Measurements from ENCODE around the gene SP140L.

SP140L gene

DNA sequence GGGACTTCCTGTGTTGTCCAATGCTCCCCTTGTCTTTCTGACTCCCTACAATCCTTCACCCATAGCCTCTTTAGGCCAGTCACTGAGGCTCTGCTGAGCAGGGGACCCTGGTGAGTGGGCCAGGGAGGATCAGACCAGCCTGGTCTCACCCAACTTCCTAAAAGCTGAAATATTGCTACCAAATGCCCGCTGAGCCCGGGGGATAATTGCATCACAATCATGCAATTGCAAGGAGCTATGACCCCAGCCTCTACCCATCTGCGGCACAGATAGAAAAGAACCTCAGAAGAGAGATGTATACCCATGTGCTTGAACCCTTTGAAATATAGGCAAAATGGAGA is 85.3 kb downstream of the SP140L start:
- DNase-seq (ENCODE audit: low read depth) = no peak
- H3K4me3 ChIP-seq (ENCODE audit: control insufficient read depth, low read depth, low read length) = peak overlapping the region; percentile 55
- TF ChIP-seq, protein P1, sequence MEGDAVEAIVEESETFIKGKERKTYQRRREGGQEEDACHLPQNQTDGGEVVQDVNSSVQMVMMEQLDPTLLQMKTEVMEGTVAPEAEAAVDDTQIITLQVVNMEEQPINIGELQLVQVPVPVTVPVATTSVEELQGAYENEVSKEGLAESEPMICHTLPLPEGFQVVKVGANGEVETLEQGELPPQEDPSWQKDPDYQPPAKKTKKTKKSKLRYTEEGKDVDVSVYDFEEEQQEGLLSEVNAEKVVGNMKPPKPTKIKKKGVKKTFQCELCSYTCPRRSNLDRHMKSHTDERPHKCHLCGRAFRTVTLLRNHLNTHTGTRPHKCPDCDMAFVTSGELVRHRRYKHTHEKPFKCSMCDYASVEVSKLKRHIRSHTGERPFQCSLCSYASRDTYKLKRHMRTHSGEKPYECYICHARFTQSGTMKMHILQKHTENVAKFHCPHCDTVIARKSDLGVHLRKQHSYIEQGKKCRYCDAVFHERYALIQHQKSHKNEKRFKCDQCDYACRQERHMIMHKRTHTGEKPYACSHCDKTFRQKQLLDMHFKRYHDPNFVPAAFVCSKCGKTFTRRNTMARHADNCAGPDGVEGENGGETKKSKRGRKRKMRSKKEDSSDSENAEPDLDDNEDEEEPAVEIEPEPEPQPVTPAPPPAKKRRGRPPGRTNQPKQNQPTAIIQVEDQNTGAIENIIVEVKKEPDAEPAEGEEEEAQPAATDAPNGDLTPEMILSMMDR (IDR thresholded peaks at IDR 0.05; ENCODE audit: control insufficient read depth, insufficient read depth, low read depth, low read length, missing control alignments) = no peak

DNA sequence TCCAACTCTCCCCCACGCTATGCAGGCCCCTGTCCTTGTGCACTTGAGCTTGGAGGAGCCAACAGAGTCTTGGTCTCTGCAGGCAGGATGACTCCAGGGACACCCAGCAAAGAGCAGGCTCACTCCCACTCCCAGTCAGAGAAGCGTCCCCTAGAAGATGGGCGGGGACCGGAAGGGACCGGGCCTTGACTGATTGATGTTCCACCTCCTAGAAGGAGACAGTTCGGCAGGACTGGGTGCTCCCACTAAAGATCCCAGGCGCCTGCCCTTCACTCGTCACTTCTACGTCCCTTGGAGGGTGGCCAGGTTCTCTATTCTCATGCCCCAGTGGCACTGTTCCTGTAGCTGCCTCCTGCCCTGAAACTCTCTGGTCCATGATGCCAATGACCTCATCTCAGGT is 85.9 kb downstream of the SP140L start:
- no peak overlapping the region for H3K4me3 ChIP-seq (ENCODE audit: control insufficient read depth, low read depth, low read length)
- TF ChIP-seq, protein P1 (IDR thresholded peaks at IDR 0.05; ENCODE audit: control insufficient read depth, insufficient read depth, low read depth, low read length, missing control alignments) = no peak
- no peak for DNase-seq (ENCODE audit: low read depth)

GRCh38 chr2:230413479-230413878 is 86.5 kb downstream of the SP140L start:
- TF ChIP-seq, protein P1 (IDR thresholded peaks at IDR 0.05; ENCODE audit: control insufficient read depth, insufficient read depth, low read depth, low read length, missing control alignments) = no peak
- H3K4me3 ChIP-seq (ENCODE audit: control insufficient read depth, low read depth, low read length) = no peak overlapping the region
- DNase-seq (ENCODE audit: low read depth) = no peak

DNA sequence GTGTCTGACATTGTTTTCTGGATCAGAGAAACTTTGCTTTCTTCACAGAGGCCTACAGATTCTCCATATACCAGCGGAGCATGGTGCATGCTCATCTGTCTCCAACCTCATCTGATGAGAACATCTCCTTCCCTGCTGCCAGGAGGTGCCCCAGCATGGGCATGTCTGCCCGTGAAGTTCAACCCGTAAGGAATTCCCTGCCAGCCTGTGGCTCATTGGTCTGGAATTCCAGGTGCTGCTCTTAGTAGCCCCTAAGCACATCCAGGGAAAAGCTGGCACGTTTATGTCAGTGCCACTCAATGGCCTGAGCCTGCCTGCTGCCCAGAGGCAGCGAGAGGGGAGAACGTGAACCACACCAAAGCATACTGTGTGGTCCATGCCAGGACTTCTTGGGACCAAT is 87.3 kb downstream of the SP140L start:
- TF ChIP-seq, protein P1 (IDR thresholded peaks at IDR 0.05; ENCODE audit: control insufficient read depth, insufficient read depth, low read depth, low read length, missing control alignments) = no peak
- no peak overlapping the region for H3K4me3 ChIP-seq (ENCODE audit: control insufficient read depth, low read depth, low read length)
- DNase-seq (ENCODE audit: low read depth) = no peak

- DNase-seq (ENCODE audit: low read depth) = peak; percentile 52
- peak within 1 kb of the TSS; percentile 58 for H3K4me3 ChIP-seq (ENCODE audit: control insufficient read depth, low read depth, low read length)
- TF ChIP-seq, protein P1 (IDR thresholded peaks at IDR 0.05; ENCODE audit: control insufficient read depth, insufficient read depth, low read depth, low read length, missing control alignments) = no peak
Observed at GRCh38 chr2:230416061-230416721, 89.2 kb downstream of the SP140L start, which contains the start of gene SP100. Gene SP100, plus strand, starts transcription at chr2:230416201. Its CDS starts 96 bp downstream, at chr2:230416297.

DNA sequence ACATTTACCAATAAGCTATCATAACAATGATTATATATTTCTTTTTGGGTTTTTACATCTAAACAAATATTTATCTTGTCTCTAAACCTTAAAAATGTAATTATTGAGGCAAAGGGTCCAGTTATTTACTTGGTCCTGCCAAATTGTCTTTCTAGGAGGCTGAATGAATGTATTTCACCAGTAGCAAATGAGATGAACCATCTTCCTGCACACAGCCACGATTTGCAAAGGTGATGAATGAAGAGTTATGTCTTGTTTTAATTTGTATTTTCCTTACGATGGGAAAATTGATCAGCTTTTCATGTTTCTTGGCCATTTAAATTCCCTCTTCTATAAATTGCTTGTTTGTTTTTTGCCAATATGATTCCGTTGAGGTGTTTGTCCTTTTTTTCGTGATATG is 90.4 kb downstream of the SP140L start:
- TF ChIP-seq, protein P1 (IDR thresholded peaks at IDR 0.05; ENCODE audit: control insufficient read depth, insufficient read depth, low read depth, low read length, missing control alignments) = no peak
- peak overlapping the region; percentile 27 for H3K4me3 ChIP-seq (ENCODE audit: control insufficient read depth, low read depth, low read length)
- no peak for DNase-seq (ENCODE audit: low read depth)
